H9 (cell line): ENCODE results near the gene RAB22A. TPM values are rescaled to one million over a fixed set of nuclear protein-coding genes. Genes with fewer than 3 reads are reported as not detected.

Experiments
- DNase-seq: peaks from one replicate; pipeline ENCODE4 v3.0.0-alpha.2; 2017
- H2AFZ ChIP-seq: one replicate; pipeline ENCODE4 v1.6.1; 2013; ENCODE audit warnings: mild to moderate bottlenecking, low read length, control low read depth, moderate library complexity
- H2AK5ac ChIP-seq: 2 replicates; pipeline ENCODE4 v1.6.1; 2013; ENCODE audit warnings: low read length, control low read depth, mixed read lengths; ENCODE audit not compliant: insufficient read length
- H2BK120ac ChIP-seq: one replicate; pipeline ENCODE4 v1.6.1; 2013; ENCODE audit warnings: low read depth, mild to moderate bottlenecking, low read length, control low read depth, inconsistent platforms; ENCODE audit not compliant: poor library complexity, severe bottlenecking
- H2BK12ac ChIP-seq: 2 replicates; pipeline ENCODE4 v1.6.1; 2013; ENCODE audit warnings: low read length, control low read depth, mixed read lengths, low read depth; ENCODE audit not compliant: insufficient read length
- H2BK15ac ChIP-seq: 2 replicates; pipeline ENCODE4 v1.6.1; 2013; ENCODE audit warnings: low read depth, low read length, control low read depth
- H2BK20ac ChIP-seq: one replicate; pipeline ENCODE4 v1.6.1; 2013; ENCODE audit warnings: low read depth, mild to moderate bottlenecking, low read length, control low read depth, inconsistent platforms; ENCODE audit not compliant: poor library complexity, severe bottlenecking
- H2BK5ac ChIP-seq: 2 replicates; pipeline ENCODE4 v1.6.1; 2013; ENCODE audit warnings: low read length, control low read depth, mixed read lengths; ENCODE audit not compliant: insufficient read length
- H3K14ac ChIP-seq: 2 replicates; pipeline ENCODE4 v1.6.1; 2013; ENCODE audit warnings: low read length, control low read depth; ENCODE audit not compliant: insufficient read depth
- H3K18ac ChIP-seq: 2 replicates; pipeline ENCODE4 v1.6.1; 2013; ENCODE audit warnings: low read depth, mild to moderate bottlenecking, mixed read lengths, low read length, control low read depth; ENCODE audit not compliant: insufficient read length
- H3K23ac ChIP-seq: 2 replicates; pipeline ENCODE4 v1.6.1; 2013; ENCODE audit warnings: low read length, control low read depth, mixed read lengths, low read depth; ENCODE audit not compliant: insufficient read length
- H3K23me2 ChIP-seq: 2 replicates; pipeline ENCODE4 v1.6.1; 2013; ENCODE audit warnings: low read depth, mild to moderate bottlenecking, mixed read lengths, low read length, control low read depth; ENCODE audit not compliant: insufficient read length, poor library complexity, severe bottlenecking
- H3K27ac ChIP-seq: 2 replicates; pipeline ENCODE4 v1.5.1; 2013; ENCODE audit warnings: low read length, control low read depth, mixed read lengths, low read depth; ENCODE audit not compliant: insufficient read length
- H3K27me3 ChIP-seq: 2 replicates; pipeline ENCODE4 v1.6.1; 2013; ENCODE audit warnings: low read length, control low read depth, inconsistent platforms; ENCODE audit not compliant: insufficient read depth
- H3K4ac ChIP-seq: 2 replicates; pipeline ENCODE4 v1.6.1; 2013; ENCODE audit warnings: low read depth, mild to moderate bottlenecking, control low read depth, inconsistent platforms, low read length, moderate library complexity
- H3K4me1 ChIP-seq: 2 replicates; pipeline ENCODE4 v1.6.1; 2013; ENCODE audit warnings: low read length, control low read depth, inconsistent platforms; ENCODE audit not compliant: insufficient read depth
- H3K4me2 ChIP-seq: 2 replicates; pipeline ENCODE4 v1.6.1; 2013; ENCODE audit warnings: low read length, control low read depth, mixed read lengths; ENCODE audit not compliant: insufficient read length, insufficient read depth
- H3K56ac ChIP-seq: 2 replicates; pipeline ENCODE4 v1.6.1; 2013; ENCODE audit warnings: low read depth, mild to moderate bottlenecking, mixed read lengths, low read length, control low read depth; ENCODE audit not compliant: insufficient read length
- H3K79me1 ChIP-seq: 2 replicates; pipeline ENCODE4 v1.6.1; 2013; ENCODE audit warnings: low read depth, mild to moderate bottlenecking, moderate library complexity, low read length, control low read depth, inconsistent platforms; ENCODE audit not compliant: insufficient read depth, poor library complexity, severe bottlenecking
- H3K79me2 ChIP-seq: 2 replicates; pipeline ENCODE4 v1.6.1; 2013; ENCODE audit warnings: low read length, control low read depth, inconsistent platforms; ENCODE audit not compliant: insufficient read depth
- H3K9ac ChIP-seq: 2 replicates; pipeline ENCODE4 v1.6.1; 2013; ENCODE audit warnings: low read length, control low read depth, mixed read lengths; ENCODE audit not compliant: insufficient read length; ENCODE audit errors: extremely low read depth
- H3K9me3 ChIP-seq: one replicate; pipeline ENCODE4 v1.6.1; 2013; ENCODE audit warnings: low read depth, low read length, inconsistent platforms; ENCODE audit not compliant: control insufficient read depth
- H3T11ph ChIP-seq: one replicate; pipeline ENCODE4 v1.6.1; 2013; ENCODE audit warnings: mild to moderate bottlenecking, low read length, control low read depth, inconsistent platforms
- H4K20me1 ChIP-seq: one replicate; pipeline ENCODE4 v1.6.1; 2013; ENCODE audit not compliant: control insufficient read depth, insufficient read length, insufficient read depth
- H4K5ac ChIP-seq: 2 replicates; pipeline ENCODE4 v1.6.1; 2013; ENCODE audit warnings: low read depth, mild to moderate bottlenecking, mixed read lengths, low read length, control low read depth; ENCODE audit not compliant: insufficient read length
- H4K8ac ChIP-seq: replicated peaks from 2 replicates; pipeline ENCODE4 v1.6.1; 2013; ENCODE audit warnings: low read length, control low read depth, mixed read lengths, low read depth; ENCODE audit not compliant: insufficient read length
- H4K91ac ChIP-seq: 2 replicates; pipeline ENCODE4 v1.6.1; 2013; ENCODE audit warnings: low read depth, mild to moderate bottlenecking, moderate library complexity, mixed read lengths, low read length, control low read depth; ENCODE audit not compliant: insufficient read length
- H3K27ac Mint-ChIP-seq, 3 experiments: 2 replicates in 2 of 3; 3 replicates in 1 of 3; pipeline ENCODE4 v1.8.0; 2020 to 2021; ENCODE audit warnings: mixed read lengths in 3 of 3, mild to moderate bottlenecking in 1 of 3, moderate library complexity in 1 of 3
- H3K27me3 Mint-ChIP-seq: 2 replicates; pipeline ENCODE4 v1.8.0; 2021; ENCODE audit warnings: low read depth, mild to moderate bottlenecking, moderate library complexity, mixed read lengths
- H3K36me3 Mint-ChIP-seq, 3 experiments: 2 replicates in 2 of 3; 3 replicates in 1 of 3; pipeline ENCODE4 v1.8.0; 2020 to 2021; ENCODE audit warnings: low read depth in 3 of 3, mixed read lengths in 3 of 3; ENCODE audit not compliant: insufficient read depth in 1 of 3
- H3K4me1 Mint-ChIP-seq, 2 experiments: 2 replicates each; pipeline ENCODE4 v1.8.0; 2020; ENCODE audit warnings: mixed read lengths in 2 of 2
- H3K4me3 Mint-ChIP-seq, 2 experiments: 2 replicates in 1 of 2; 3 replicates in 1 of 2; pipeline ENCODE4 v1.8.0; 2020 to 2021; ENCODE audit warnings: mild to moderate bottlenecking in 2 of 2, mixed read lengths in 2 of 2, moderate library complexity in 1 of 2
- H3K9me3 Mint-ChIP-seq, 2 experiments: 2 replicates in 1 of 2; 3 replicates in 1 of 2; pipeline ENCODE4 v1.8.0; 2020; ENCODE audit warnings: mild to moderate bottlenecking in 2 of 2, mixed read lengths in 2 of 2, moderate library complexity in 1 of 2
- CTCF ChIP-seq: fragments of 200-600 bp; sonication (generic); conservative IDR thresholded peaks from 3 replicates; pipeline ENCODE4 v1.8.0; 2021; ENCODE audit warnings: antibody characterized with exemption, mild to moderate bottlenecking
- total RNA-seq: library from RNA; stranded (reverse); gene quantifications from 2 replicates; pipeline ENCODE4 v1.2.1, GENCODE V29; 2021

The RAB22A gene
- total RNA-seq, 1 experiment from 2014 or later = 6.3 TPM

GRCh38 chr20:58360936-58361335 is 51.4 kb downstream of the RAB22A start:
- Histone ChIP-seq H3K56ac (no peak overlapping the region), H3K18ac (no peak overlapping the region), H3K9me3 (no peaks in the 10 kb centered on the region), H2BK120ac (no peak overlapping the region), H3K4me1 (no peaks in the 10 kb centered on the region), H2BK12ac (no peak overlapping the region), H3K4me2 (no peak overlapping the region), H4K91ac (no peak overlapping the region), H2AFZ (no peak overlapping the region), H4K5ac (no peak overlapping the region), H3K9ac (no peak overlapping the region), H3K23me2 (no peaks in the 10 kb centered on the region), H3K79me1 (no peaks in the 10 kb centered on the region), H3K27me3 (no peaks in the 10 kb centered on the region), H3K4ac (no peak overlapping the region), H4K20me1 (no peaks in the 10 kb centered on the region), H2BK5ac (no peak overlapping the region), H3K14ac (no peak overlapping the region), H3K23ac (no peak overlapping the region), H2BK15ac (no peak overlapping the region), H3K79me2 (no peaks in the 10 kb centered on the region), H3T11ph (no peak overlapping the region), H2AK5ac (no peak overlapping the region), H3K27ac (no peak overlapping the region), H2BK20ac (no peak overlapping the region), H4K8ac (no peak overlapping the region)
- peaks cover 2% of the 10 kb centered on the region in 2 experiments; a peak in 3 of 4 replicates for H3K4me1 Mint-ChIP-seq
- no peaks in the 10 kb centered on the region for H3K27me3 Mint-ChIP-seq
- H3K27ac Mint-ChIP-seq = no peak overlapping the region
- no peak for DNase-seq
- no peak overlapping the region for H3K4me3 Mint-ChIP-seq
- no peaks in the 10 kb centered on the region for H3K9me3 Mint-ChIP-seq
- TF ChIP-seq CTCF = no peak
- H3K36me3 Mint-ChIP-seq = peaks cover 5 to 13% (median 12%) of the 10 kb centered on the region in 3 experiments; a peak in 6 of 7 replicates
